Gastrocnemius medialis (tissue), 4 donors: ENCODE measurements around the gene LRCH4.
"Not testable (repeated sequence)": the region's sequence is repeated elsewhere in the genome, so short reads cannot be mapped to it uniquely, and the experiment has no call there.

Experiments used
- POLR2A ChIP-seq, 2 donors: fragments of 450-650 bp; IDR thresholded peaks; one replicate each; pipeline ENCODE4 v1.6.1; 2017; ENCODE audit warnings: antibody characterized with exemption in 2 of 2, mild to moderate bottlenecking in 2 of 2, moderate library complexity in 2 of 2
- TF ChIP-seq, protein P1 (sequence below), 5 experiments: fragments of 450-650 bp in 3 of 5; fragments of 200-600 bp in 2 of 5; sonication (generic) in 2 of 5; IDR thresholded peaks in 4 of 5; conservative IDR thresholded peaks in 1 of 5; 1 replicate in 4 of 5; 2 replicates in 1 of 5; pipeline ENCODE4 v1.5.1; 2016 to 2019; ENCODE audit warnings: antibody characterized with exemption in 5 of 5, mild to moderate bottlenecking in 3 of 5, moderate library complexity in 3 of 5

DNA sequence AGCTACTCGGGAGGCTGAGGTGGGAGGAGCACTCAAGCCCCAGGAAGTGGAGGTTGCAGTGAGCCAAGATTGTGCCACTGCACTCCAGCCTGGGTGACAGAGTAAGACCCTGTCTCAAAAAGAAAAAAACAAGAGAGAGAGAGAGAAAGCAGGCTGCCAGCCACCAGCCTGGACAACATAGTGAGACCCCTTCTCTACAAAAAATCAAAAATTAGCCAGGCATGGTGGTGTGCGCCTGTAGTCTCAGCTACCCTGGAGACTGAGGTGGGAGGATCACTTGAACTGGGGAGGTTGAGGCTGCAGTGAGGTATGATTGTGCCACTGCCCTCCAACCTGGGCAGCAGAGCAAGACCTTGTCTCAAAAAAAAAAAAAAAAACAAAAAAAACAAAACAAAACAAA, 49.2 kb downstream of the LRCH4 start:
- not testable (repeated sequence) for TF ChIP-seq POLR2A (IDR thresholded peaks at IDR 0.05)
- TF ChIP-seq, protein P1, sequence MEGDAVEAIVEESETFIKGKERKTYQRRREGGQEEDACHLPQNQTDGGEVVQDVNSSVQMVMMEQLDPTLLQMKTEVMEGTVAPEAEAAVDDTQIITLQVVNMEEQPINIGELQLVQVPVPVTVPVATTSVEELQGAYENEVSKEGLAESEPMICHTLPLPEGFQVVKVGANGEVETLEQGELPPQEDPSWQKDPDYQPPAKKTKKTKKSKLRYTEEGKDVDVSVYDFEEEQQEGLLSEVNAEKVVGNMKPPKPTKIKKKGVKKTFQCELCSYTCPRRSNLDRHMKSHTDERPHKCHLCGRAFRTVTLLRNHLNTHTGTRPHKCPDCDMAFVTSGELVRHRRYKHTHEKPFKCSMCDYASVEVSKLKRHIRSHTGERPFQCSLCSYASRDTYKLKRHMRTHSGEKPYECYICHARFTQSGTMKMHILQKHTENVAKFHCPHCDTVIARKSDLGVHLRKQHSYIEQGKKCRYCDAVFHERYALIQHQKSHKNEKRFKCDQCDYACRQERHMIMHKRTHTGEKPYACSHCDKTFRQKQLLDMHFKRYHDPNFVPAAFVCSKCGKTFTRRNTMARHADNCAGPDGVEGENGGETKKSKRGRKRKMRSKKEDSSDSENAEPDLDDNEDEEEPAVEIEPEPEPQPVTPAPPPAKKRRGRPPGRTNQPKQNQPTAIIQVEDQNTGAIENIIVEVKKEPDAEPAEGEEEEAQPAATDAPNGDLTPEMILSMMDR (IDR thresholded peaks at IDR 0.05 in 4 of 5, conservative IDR thresholded peaks at IDR 0.05 in 1 of 5), result not testable (repeated sequence)
